Smooth muscle cell of the brain vasculature (primary cell): ENCODE measurements around the gene SORCS1.

Experiments used
- DNase-seq: peaks from one replicate; pipeline ENCODE4 v3.0.0-alpha.2; 2012; ENCODE audit warnings: low read depth, low spot score

Gene SORCS1

DNA sequence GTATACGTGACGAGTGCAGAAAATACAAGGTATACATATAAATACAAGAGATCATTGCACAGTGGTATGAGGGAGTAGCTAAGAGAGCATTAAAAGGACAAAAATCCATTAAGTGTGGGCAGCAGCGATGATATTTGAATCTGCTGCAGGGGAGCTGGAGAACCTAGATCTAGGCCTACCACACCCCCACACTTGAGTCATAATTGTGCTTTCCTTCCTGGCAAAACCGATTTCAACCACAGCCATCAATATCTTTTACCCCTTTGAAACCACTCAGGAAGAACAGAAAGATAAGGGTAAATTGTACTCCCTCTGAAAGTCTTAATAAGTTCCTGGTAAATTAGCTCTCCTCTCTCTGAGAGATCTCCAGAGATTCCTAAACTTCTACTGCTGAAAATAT lies 345.0 kb downstream of the SORCS1 start:
- no peak for DNase-seq

DNA sequence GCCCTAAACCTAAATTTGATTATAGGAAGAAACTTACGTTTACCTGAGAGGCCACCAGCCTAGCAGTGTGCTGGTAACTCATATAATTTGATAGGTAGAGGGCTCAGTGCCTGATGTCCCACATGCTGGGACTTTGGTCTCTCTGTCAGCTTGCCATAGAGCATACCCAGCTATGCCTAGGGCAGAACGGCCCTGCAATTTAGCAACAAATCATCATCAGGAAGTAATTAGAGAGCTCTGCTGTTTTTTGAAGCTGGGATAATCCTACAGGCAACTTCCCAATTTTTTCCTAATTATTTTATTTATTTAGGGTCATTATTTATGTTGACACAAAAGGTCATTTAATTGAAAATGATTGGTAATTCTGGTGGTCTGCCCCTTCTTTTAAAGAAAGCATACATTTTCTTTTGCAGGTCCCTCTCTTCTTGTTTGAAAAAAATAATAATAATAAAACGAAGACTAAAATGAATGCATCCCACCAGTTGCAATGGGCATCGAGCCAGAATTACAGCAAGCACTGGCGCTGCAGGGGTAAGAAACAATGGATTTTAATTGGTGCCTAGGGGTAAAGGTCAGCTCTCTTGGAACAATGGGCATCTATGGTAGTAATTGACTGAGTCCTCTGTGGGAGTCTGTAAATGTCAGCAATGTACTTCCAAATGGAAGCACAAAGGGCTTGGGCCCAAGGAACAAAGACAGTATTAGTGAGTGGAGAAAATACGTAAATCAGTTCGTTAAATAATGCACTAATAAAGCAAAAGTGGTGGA lies 348.0 kb downstream of the SORCS1 start:
- no peak for DNase-seq

DNA sequence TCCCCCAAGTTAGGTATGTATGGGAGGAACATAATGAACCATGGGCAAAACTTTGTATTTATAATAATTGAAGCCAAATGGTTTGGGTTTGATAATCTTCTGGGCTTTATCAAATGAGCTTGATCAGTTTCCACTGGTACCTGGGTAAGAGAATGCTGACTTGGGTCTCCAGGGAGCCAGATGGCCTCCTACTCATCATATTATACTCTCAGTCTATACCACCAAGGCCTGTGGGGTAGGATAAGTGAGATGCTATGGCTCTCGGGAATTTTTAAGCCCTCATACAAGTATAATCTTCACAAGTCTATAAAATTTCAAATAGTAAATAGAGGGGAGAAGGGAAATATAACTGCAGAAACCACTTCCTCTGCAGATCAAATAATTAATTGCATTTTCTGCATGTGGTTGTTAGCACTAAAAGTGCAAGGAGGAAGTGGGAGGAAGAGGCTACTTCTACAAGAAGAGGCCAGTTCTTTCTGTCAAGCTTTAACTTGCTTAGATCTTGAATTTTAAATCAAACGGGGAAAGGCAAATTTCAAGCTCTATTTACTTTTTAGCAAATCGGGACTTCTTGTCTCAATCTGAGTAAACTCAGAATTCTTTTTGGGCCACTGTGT lies 349.0 kb downstream of the SORCS1 start:
- DNase-seq = no peak

- no peak for DNase-seq
These were observed 359.4 kb downstream of the SORCS1 start for GRCh38 chr10:106804992-106805582.

DNA sequence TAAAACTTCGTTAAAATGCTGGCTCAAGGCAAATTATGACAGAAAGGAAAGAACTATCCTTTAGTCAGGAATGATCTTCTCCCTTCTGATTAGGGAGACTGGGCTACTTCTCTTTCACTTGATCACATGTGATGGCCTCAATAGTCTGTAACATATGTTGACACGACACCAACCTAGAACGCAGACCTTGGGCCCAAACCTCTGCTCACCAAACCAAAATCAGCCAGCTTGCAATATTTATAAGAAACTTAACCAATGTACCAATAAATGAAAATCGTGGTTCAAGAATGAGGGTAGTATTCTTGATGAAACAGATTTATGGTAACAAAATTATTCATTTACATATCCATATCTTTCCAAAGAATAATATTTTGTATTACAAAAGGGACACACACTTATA lies 361.6 kb downstream of the SORCS1 start:
- DNase-seq = no peak

DNA sequence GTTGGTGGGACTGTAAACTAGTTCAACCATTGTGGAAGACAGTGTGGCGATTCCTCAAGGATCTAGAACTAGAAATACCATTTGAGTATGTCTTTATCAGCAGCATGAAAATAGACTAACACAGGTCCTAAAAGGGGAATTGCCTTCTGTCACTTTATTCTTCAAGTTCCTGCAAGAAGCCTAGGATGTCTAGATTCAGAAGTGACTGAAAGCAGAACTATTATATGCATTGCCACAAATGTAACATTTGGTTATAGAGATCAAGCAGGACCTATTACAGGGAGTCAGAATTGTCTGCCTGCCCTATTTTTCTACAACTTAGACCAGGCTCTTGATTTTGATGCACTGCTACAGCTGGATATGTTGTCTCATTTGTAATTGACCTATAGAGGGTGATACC lies 364.7 kb downstream of the SORCS1 start:
- no peak for DNase-seq

GRCh38 chr10:106795619-106796018 lies 368.9 kb downstream of the SORCS1 start:
- no peak for DNase-seq

- no peak for DNase-seq
These were observed 370.9 kb downstream of the SORCS1 start for GRCh38 chr10:106793617-106794016.

GRCh38 chr10:106789623-106790022 lies 374.9 kb downstream of the SORCS1 start:
- no peak for DNase-seq

GRCh38 chr10:106788982-106789381 lies 375.5 kb downstream of the SORCS1 start:
- no peak for DNase-seq

DNA sequence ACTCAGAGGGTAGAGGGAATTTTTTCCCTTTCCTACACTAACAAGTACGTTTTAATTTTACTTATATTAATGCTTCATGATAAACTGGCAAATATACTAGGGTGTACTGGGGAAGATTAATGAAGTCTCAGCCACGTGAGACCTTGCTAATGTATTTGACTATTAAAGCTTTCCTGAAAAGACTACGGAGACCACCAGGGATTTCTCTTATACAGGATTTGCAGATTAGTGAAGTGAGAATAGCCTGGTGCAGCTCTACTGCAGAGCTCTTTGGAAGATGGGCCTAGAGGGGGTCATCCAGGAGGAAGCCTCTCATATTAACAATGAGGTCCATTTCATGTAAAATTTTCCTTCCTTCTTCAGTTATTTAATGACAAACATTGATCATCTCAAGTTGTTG lies 379.0 kb downstream of the SORCS1 start:
- no peak for DNase-seq

- DNase-seq = no peak
These were observed 383.9 kb downstream of the SORCS1 start for GRCh38 chr10:106780632-106781031.

GRCh38 chr10:106777841-106778240 lies 386.7 kb downstream of the SORCS1 start:
- no peak for DNase-seq

DNA sequence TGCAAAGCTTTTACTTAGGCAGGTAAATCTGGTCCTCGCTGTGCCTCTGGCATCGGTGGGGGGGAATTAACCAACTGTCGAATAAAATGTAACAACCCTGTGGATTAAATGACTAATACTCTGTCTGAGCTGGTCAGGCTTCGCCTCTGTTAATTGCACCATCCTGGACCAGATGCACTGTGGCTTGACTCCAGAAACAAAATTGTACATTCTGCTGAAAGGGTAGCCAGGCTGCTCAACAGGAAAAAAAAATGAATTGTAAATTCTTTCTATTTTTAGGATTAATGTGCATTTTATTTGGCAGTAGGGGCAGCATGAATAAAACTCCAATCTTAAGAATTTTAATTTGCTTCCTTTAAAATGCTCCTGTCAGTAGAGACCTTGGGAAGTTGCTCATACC lies 389.4 kb downstream of the SORCS1 start:
- DNase-seq = no peak

GRCh38 chr10:106772957-106773356 lies 391.5 kb downstream of the SORCS1 start:
- DNase-seq = no peak

DNA sequence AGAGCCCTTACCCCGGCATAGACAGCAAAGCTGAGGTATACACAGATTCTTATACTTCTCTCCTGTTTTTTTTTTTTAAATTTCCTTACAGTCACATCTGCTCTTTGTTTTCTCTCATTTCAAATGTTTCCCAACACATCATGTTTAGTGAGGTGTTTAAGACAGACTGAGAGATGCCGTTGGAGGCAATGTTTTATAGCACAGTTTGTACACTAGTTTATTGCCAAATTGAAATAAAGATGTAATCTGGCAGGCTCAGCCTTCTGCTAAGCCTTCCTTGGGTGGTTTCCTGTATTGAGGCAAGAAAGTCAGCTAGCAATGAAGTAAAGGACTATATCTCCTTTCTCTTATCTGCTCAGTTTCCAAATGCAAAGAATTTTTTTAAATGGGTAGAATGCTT lies 393.4 kb downstream of the SORCS1 start:
- no peak for DNase-seq

DNA sequence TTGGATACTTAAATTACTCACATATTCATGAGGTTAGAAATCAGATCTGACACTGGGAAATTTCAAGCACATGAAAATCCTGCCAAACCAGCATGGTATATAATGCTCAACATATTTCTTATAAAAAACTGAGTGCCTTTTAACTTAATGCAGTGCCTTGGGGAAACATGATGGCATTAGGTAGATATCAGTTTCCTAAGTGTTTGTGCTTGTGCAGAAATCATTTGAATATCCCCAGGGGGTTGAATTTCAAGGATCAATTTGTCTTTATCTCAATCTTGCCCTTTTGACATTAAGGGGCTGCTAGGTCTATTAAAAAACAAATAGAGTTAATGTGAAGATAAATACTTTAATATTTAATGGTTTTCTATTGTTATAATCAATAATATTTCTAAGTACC lies 396.3 kb downstream of the SORCS1 start:
- no peak for DNase-seq

GRCh38 chr10:106765928-106766327 lies 398.6 kb downstream of the SORCS1 start:
- DNase-seq = no peak

GRCh38 chr10:106765241-106765754 lies 399.2 kb downstream of the SORCS1 start:
- no peak for DNase-seq

GRCh38 chr10:106764360-106764759 lies 400.1 kb downstream of the SORCS1 start:
- no peak for DNase-seq

DNA sequence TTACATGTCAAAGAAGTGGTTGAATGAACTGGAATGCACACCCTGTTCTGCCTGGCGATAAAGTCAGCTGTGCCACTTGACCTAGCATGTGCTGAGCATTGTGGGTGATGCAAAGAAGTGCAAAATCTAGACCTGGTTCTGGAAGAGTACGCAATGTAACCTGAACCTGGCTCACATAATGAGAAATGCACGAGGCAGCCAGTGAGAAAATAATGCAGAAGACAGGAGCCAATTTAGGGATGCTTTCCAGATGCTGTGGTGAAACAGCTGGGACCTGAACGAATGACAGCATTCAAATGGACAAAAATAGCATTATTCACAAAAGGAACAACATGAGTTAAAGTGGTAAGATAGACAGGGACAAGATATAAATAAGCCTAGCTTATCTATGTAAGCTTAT lies 402.6 kb downstream of the SORCS1 start:
- DNase-seq = no peak

GRCh38 chr10:106757521-106757920 lies 407.0 kb downstream of the SORCS1 start:
- DNase-seq = no peak

DNA sequence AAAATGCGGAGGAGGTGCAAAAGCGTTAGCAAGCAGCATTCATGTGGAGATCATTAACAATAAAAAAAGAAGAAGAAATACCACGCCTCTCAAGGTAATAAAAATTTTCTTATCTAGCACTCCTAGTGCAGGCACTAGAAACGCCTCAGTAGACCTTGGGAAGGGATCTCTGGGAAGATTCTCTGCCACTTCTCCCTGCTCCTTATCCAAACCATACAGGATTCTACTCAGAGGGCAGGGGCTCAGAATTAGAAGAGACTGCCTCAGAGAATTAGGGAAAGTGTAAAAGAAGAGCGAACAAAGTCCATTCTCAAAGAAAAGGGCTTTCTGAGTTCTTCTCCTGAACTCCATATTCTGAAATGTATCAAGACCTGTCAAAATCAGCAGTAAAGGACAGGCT lies 413.4 kb downstream of the SORCS1 start:
- no peak for DNase-seq
